ENCODE results near the gene HDC. TPM values are rescaled to one million over a fixed set of nuclear protein-coding genes. Genes with fewer than 3 reads are reported as not detected.

The HDC gene
- total and polyA plus RNA-seq, 2 of the 13 experiments (the other 11 are each of a cell fraction or from before 2014, with no cell fraction given): not detected

GRCh38 chr15:50256188-50257041 is 9.1 kb downstream of the HDC start:
- in situ Hi-C loops (cut with HindIII; ENCODE audit: extremely low pct_ligation_motif_present, low pct_unique_long_range_greater_than_20kb) (no loop called here), intact Hi-C loops (cut with micrococcal nuclease; ENCODE audit: unreplicated experiment) (no loop called here)
- POLR2A ChIA-PET: no interaction called here
- Histone ChIP-seq H3K9me3 (ENCODE audit: low read length) (no peaks in the 10 kb centered on the region), H3K27me3 (ENCODE audit: control insufficient read depth in 1 of 2, insufficient read depth in 2 of 2, low read length in 2 of 2) (no peaks in the 10 kb centered on the region), H3K4me3 (replicated peaks in 1 of 3; ENCODE audit: insufficient read depth in 1 of 3, low read depth in 2 of 3, low read length in 3 of 3) (no peak overlapping the region), H3K4me1 (ENCODE audit: insufficient read depth, low read length) (peaks cover 19% of the 10 kb centered on the region), H3K36me3 (replicated peaks in 1 of 2; ENCODE audit: control insufficient read depth in 1 of 2, insufficient read depth in 2 of 2, low read length in 2 of 2) (no peaks in the 10 kb centered on the region), H2AFZ (ENCODE audit: low read length) (no peak overlapping the region), H3K9ac (ENCODE audit: insufficient read depth, low read depth, low read length) (no peak overlapping the region), H4K20me1 (ENCODE audit: insufficient read depth, low read length) (no peaks in the 10 kb centered on the region), H3K27ac (ENCODE audit: extremely low read length, insufficient read depth, low read length) (no peak overlapping the region), H3K4me2 (ENCODE audit: low read depth, low read length) (no peak overlapping the region), H3K79me2 (ENCODE audit: insufficient read depth, low read length) (no peaks in the 10 kb centered on the region)
- DNase-seq (ENCODE audit: low spot score) (no peak), ATAC-seq (peak; percentile 44; the same call in 2 of the 3 replicates), FAIRE-seq (no peak)
- WGBS (ENCODE audit: low lambda C conversion rate): 34% methylated on average over 5 of the region's 5 CpGs
- CTCF ChIA-PET (ENCODE audit: low intra/inter-chr PET ratio, low total read pairs): no interaction called here
- TF ChIP-seq PHF5A (CRISPR knock-in tag; IDR thresholded peaks at IDR 0.05; ENCODE audit: low read depth, unreplicated experiment) (no peak), BRCA1 (CRISPR knock-in tag; IDR thresholded peaks at IDR 0.05) (no peak), SIX1 (CRISPR knock-in tag; IDR thresholded peaks at IDR 0.05; ENCODE audit: borderline replicate concordance) (peak; percentile 90; the same call in 1 of the 2 replicates), MAFK (conservative IDR thresholded peaks at IDR 0.05 in 1 of 2, IDR thresholded peaks at IDR 0.05 in 1 of 2; ENCODE audit: low read length in 2 of 2) (peak; percentile 58 to 70), SIX4 (CRISPR knock-in tag; IDR thresholded peaks at IDR 0.05) (peak; percentile 75), MAFF (IDR thresholded peaks at IDR 0.05; ENCODE audit: low read depth, low read length) (peak; percentile 46), FOSL2 (CRISPR knock-in tag; IDR thresholded peaks at IDR 0.05) (peak; percentile 44; the same call in 1 of the 2 replicates), ZSCAN25 (CRISPR knock-in tag; IDR thresholded peaks at IDR 0.05) (peak; percentile 67; the same call in 1 of the 2 replicates)
- no TSS peak for BruUV-seq (replicated peaks)

DNA sequence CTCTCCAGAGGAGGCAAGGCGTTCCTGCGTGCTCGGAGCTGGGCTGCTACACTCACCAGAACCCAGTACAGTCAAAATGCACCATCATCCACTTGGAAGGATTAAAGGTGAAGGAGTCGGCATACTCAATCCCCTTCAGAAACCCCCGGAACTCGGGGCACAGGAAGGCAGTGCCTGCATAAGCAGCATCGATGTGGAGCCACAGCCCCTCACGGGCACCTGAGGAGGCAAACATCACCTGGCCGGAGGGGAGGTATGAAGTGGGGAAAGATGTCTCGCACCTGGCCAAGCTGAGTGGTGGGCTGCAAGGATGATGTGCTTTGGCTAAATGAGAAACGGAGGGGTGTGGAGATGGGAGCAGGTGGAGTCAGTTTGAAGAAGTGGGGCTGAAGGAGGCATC is 13.0 kb downstream of the HDC start:
- ATAC-seq: no peak
- intact Hi-C loops (cut with micrococcal nuclease; ENCODE audit: unreplicated experiment) (no loop called here), in situ Hi-C loops (cut with HindIII; ENCODE audit: extremely low pct_ligation_motif_present, low pct_unique_long_range_greater_than_20kb) (no loop called here)
- FAIRE-seq: no peak
- no peaks in the 10 kb centered on the region for H3K79me2 ChIP-seq (ENCODE audit: insufficient read depth, low read length)
- H3K9ac ChIP-seq (ENCODE audit: insufficient read depth, low read depth, low read length): no peak overlapping the region
- no peak overlapping the region for H2AFZ ChIP-seq (ENCODE audit: low read length)
- no TSS peak for BruUV-seq (replicated peaks)
- no peaks in the 10 kb centered on the region for H3K9me3 ChIP-seq (ENCODE audit: low read length)
- no peak for DNase-seq (ENCODE audit: low spot score)
- H3K27ac ChIP-seq (ENCODE audit: extremely low read length, insufficient read depth, low read length): no peak overlapping the region
- H3K4me2 ChIP-seq (ENCODE audit: low read depth, low read length): no peak overlapping the region
- POLR2A ChIA-PET: no interaction called here
- CTCF ChIA-PET (ENCODE audit: low intra/inter-chr PET ratio, low total read pairs): no interaction called here
- no peaks in the 10 kb centered on the region for H4K20me1 ChIP-seq (ENCODE audit: insufficient read depth, low read length)
- peaks cover 32% of the 10 kb centered on the region for H3K4me1 ChIP-seq (ENCODE audit: insufficient read depth, low read length)
- H3K36me3 ChIP-seq (replicated peaks in 1 of 2; ENCODE audit: control insufficient read depth in 1 of 2, insufficient read depth in 2 of 2, low read length in 2 of 2): no peaks in the 10 kb centered on the region
- 73% methylated on average over 11 of the region's 11 CpGs for WGBS (ENCODE audit: low lambda C conversion rate)
- no peak overlapping the region for H3K4me3 ChIP-seq (replicated peaks in 1 of 3; ENCODE audit: insufficient read depth in 1 of 3, low read depth in 2 of 3, low read length in 3 of 3)
- no peaks in the 10 kb centered on the region for H3K27me3 ChIP-seq (ENCODE audit: control insufficient read depth in 1 of 2, insufficient read depth in 2 of 2, low read length in 2 of 2)
- no peak for TF ChIP-seq GMEB2 (CRISPR knock-in tag; IDR thresholded peaks at IDR 0.05; ENCODE audit: low read depth)
- no peak for TF ChIP-seq TRIM24 (CRISPR knock-in tag; IDR thresholded peaks at IDR 0.05)
- no peak for TF ChIP-seq HIVEP1 (CRISPR knock-in tag; IDR thresholded peaks at IDR 0.05)
- TF ChIP-seq ZSCAN22 (CRISPR knock-in tag; IDR thresholded peaks at IDR 0.05): no peak
- TF ChIP-seq ZNF441 (CRISPR knock-in tag; IDR thresholded peaks at IDR 0.05; ENCODE audit: borderline replicate concordance): no peak
- no peak for TF ChIP-seq ZNF570 (CRISPR knock-in tag; IDR thresholded peaks at IDR 0.05; ENCODE audit: borderline replicate concordance)
- TF ChIP-seq RFXANK (CRISPR knock-in tag; IDR thresholded peaks at IDR 0.05): no peak
- no peak for TF ChIP-seq ZNF326 (CRISPR knock-in tag; IDR thresholded peaks at IDR 0.05; ENCODE audit: borderline replicate concordance)
- no peak for TF ChIP-seq SALL1 (CRISPR knock-in tag; IDR thresholded peaks at IDR 0.05)
